ENCODE results near the gene HTN3. TPM values are rescaled to one million over a fixed set of nuclear protein-coding genes. Genes with fewer than 3 reads are reported as not detected.

Gene HTN3
- total RNA-seq, 1 experiment from 2014 or later = not detected

Other genes with a start within 250 kb of the HTN3 start
- 0.33 and 1.3 TPM in 2 replicates for gene SULT1E1, start 168.3 kb upstream of the HTN3 start, total RNA-seq (2014; rRNA removed; shearing (Covaris generic))
- not detected in 2 replicates for gene CSN1S1, start 97.4 kb upstream of the HTN3 start, total RNA-seq (2014; rRNA removed; shearing (Covaris generic))
- not detected in 2 replicates for gene CSN2, start 62.7 kb upstream of the HTN3 start, total RNA-seq (2014; rRNA removed; shearing (Covaris generic))
- not detected in 2 replicates for gene STATH, start 32.5 kb upstream of the HTN3 start, total RNA-seq (2014; rRNA removed; shearing (Covaris generic))
- gene HTN1, start 22.0 kb downstream of the HTN3 start, total RNA-seq (2014; rRNA removed; shearing (Covaris generic)) = not detected in 2 replicates
- gene PRR27, start 125.8 kb downstream of the HTN3 start, total RNA-seq (2014; rRNA removed; shearing (Covaris generic)) = not detected in 2 replicates
- gene ODAM, start 167.3 kb downstream of the HTN3 start, total RNA-seq (2014; rRNA removed; shearing (Covaris generic)) = not detected in 2 replicates
- gene FDCSP, start 197.7 kb downstream of the HTN3 start, total RNA-seq (2014; rRNA removed; shearing (Covaris generic)) = 0.97 TPM in 1 of 2 replicates, not detected in the other
- not detected in 2 replicates for gene CSN3, start 214.1 kb downstream of the HTN3 start, total RNA-seq (2014; rRNA removed; shearing (Covaris generic))

Data from Daoy (cell line).